Neuronal stem cell (in vitro differentiated cells): ENCODE results near the gene WDR5.

ENCODE experiments used
- DNase-seq: peaks from one replicate; pipeline ENCODE4 v3.0.0-alpha.2; 2013; ENCODE audit warnings: low spot score
- H2AFZ ChIP-seq: one replicate; pipeline ENCODE4 v1.6.1; 2013; ENCODE audit warnings: mild to moderate bottlenecking, low read length, inconsistent platforms
- H2AK5ac ChIP-seq: 2 replicates; pipeline ENCODE4 v1.6.1; 2013; ENCODE audit warnings: low read depth, mild to moderate bottlenecking, inconsistent platforms, low read length, moderate library complexity, mixed read lengths
- H2BK120ac ChIP-seq: 2 replicates; pipeline ENCODE4 v1.6.1; 2013; ENCODE audit warnings: low read depth, mild to moderate bottlenecking, inconsistent platforms, low read length, moderate library complexity, mixed read lengths
- H2BK12ac ChIP-seq: one replicate; pipeline ENCODE4 v1.6.1; 2013; ENCODE audit warnings: low read length, inconsistent platforms
- H2BK15ac ChIP-seq: 2 replicates; pipeline ENCODE4 v1.6.1; 2013; ENCODE audit warnings: mild to moderate bottlenecking, low read length, inconsistent platforms, mixed read lengths
- H2BK5ac ChIP-seq: one replicate; pipeline ENCODE4 v1.6.1; 2013; ENCODE audit warnings: inconsistent platforms, mild to moderate bottlenecking, low read length, moderate library complexity
- H3K14ac ChIP-seq: one replicate; pipeline ENCODE4 v1.6.1; 2013; ENCODE audit warnings: low read length, inconsistent platforms
- H3K18ac ChIP-seq: 2 replicates; pipeline ENCODE4 v1.6.1; 2013; ENCODE audit warnings: low read length, inconsistent platforms
- H3K23ac ChIP-seq: 2 replicates; pipeline ENCODE4 v1.6.1; 2013; ENCODE audit warnings: low read depth, mild to moderate bottlenecking, mixed read lengths, low read length, inconsistent platforms; ENCODE audit not compliant: poor library complexity
- H3K27ac ChIP-seq: replicated peaks from 3 replicates; pipeline ENCODE4 v1.5.1; 2013; ENCODE audit warnings: low read length, inconsistent platforms
- H3K27me3 ChIP-seq, 3 experiments: 2 replicates each; pipeline ENCODE4 v1.6.1; 2013; ENCODE audit warnings: low read length in 3 of 3, mild to moderate bottlenecking in 2 of 3, inconsistent platforms in 1 of 3, low read depth in 1 of 3, mixed read lengths in 1 of 3, moderate library complexity in 1 of 3; ENCODE audit not compliant: control insufficient read depth in 3 of 3, insufficient read depth in 3 of 3
- H3K36me3 ChIP-seq, 2 donors: replicated peaks in 1 of 2; 2 replicates each; pipeline ENCODE4 v1.6.1; 2013; ENCODE audit warnings: low read length in 2 of 2; ENCODE audit not compliant: control insufficient read depth in 2 of 2, insufficient read depth in 2 of 2
- H3K4ac ChIP-seq: 2 replicates; pipeline ENCODE4 v1.6.1; 2013; ENCODE audit warnings: inconsistent platforms, mild to moderate bottlenecking, low read length, moderate library complexity
- H3K4me1 ChIP-seq, 2 donors: 1 replicate in 1 of 2; 2 replicates in 1 of 2; pipeline ENCODE4 v1.6.1; 2013; ENCODE audit warnings: low read length in 2 of 2, low read depth in 1 of 2; ENCODE audit not compliant: control insufficient read depth in 2 of 2, insufficient read depth in 1 of 2
- H3K4me2 ChIP-seq: one replicate; pipeline ENCODE4 v1.6.1; 2013; ENCODE audit warnings: mild to moderate bottlenecking, low read length, inconsistent platforms; ENCODE audit not compliant: insufficient read depth, poor library complexity, severe bottlenecking
- H3K4me3 ChIP-seq, 2 donors: 2 replicates each; pipeline ENCODE4 v1.5.1; 2013; ENCODE audit warnings: low read length in 2 of 2, mild to moderate bottlenecking in 2 of 2, inconsistent platforms in 1 of 2, moderate library complexity in 1 of 2
- H3K79me1 ChIP-seq: one replicate; pipeline ENCODE4 v1.6.1; 2013; ENCODE audit warnings: low read depth, mild to moderate bottlenecking, inconsistent platforms, low read length, moderate library complexity
- H3K9ac ChIP-seq: one replicate; pipeline ENCODE4 v1.6.1; 2013; ENCODE audit warnings: mild to moderate bottlenecking, low read depth, low read length, inconsistent platforms; ENCODE audit not compliant: poor library complexity
- H3K9me3 ChIP-seq, 2 donors: replicated peaks in 1 of 2; 2 replicates each; pipeline versions ENCODE3 to v1.6.1; 2013; ENCODE audit warnings: low read length in 2 of 2, mild to moderate bottlenecking in 2 of 2, inconsistent platforms in 1 of 2, low read depth in 1 of 2, mixed read lengths in 1 of 2, moderate library complexity in 1 of 2; ENCODE audit not compliant: control insufficient read depth in 2 of 2, insufficient read depth in 1 of 2
- H4K8ac ChIP-seq: one replicate; pipeline ENCODE4 v1.6.1; 2013; ENCODE audit warnings: low read depth, mild to moderate bottlenecking, inconsistent platforms, low read length, moderate library complexity
- H4K91ac ChIP-seq: one replicate; pipeline ENCODE4 v1.6.1; 2013; ENCODE audit warnings: low read length, low read depth, mild to moderate bottlenecking, inconsistent platforms; ENCODE audit not compliant: poor library complexity
- whole genome bisulfite sequencing, 2 donors: extraction: QIAGEN DNeasy Blood & Tissue Kit; methylation state at CpG; one replicate each; pipeline ENCODE4 v1.1.7; 2013; ENCODE audit warnings: missing lambda C conversion rate in 2 of 2, mixed read lengths in 1 of 2; ENCODE audit not compliant: insufficient read length in 2 of 2, insufficient replicate concordance in 1 of 2; ENCODE audit errors: extremely low coverage in 2 of 2; 5-methylcytosine and 5-hydroxymethylcytosine counted together

WDR5 gene

DNA sequence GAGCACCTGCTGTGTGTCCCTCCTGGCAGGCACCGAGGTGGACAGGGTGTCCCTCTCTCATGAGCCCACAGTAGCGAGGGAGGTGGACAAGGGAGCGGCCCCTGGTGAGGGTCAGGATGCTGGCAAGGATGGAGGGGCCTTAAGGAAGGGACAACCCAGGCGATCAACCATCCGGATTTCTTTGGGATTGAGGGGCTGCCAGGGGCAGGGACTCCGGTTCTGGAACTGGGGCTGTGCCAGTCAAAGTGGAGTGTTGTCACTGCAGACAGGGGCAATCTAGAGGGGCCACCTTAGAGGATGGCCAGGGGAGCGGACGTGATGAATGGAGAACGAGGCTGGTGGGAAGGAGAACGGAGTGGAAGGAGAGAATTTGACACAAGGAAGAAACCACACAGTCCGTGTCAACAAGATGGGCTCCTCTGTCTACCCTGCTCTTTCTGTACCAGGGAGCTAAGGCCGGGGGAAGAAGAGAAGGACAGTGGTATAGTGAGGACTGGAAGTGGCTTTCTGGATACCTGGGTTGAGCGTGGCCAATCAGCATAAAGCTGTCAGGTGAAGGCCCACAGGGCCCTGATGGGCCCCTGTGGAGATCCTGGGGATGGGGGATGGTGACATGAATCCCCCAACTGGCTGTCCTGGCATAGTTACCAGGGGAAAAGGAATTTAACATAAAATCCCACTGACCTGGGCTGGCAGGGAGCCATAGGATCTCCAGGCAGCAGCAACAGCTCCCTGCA lies 4.2 kb upstream of the WDR5 start:
- H3K4me2 ChIP-seq: no peak overlapping the region
- peak overlapping the region; percentile 57 for H3K23ac ChIP-seq
- peaks cover 0 to 3% (median 0%) of the 10 kb centered on the region in 3 experiments for H3K27me3 ChIP-seq
- no CpG with 5 or more reads among the region's 13 CpGs for WGBS, 2 donors
- no peak overlapping the region for H3K14ac ChIP-seq
- H3K4me3 ChIP-seq: no peak overlapping the region
- no peak for DNase-seq
- no peaks in the 10 kb centered on the region for H3K36me3 ChIP-seq
- H3K4ac ChIP-seq: peak overlapping the region; percentile 54
- H3K4me1 ChIP-seq: peaks cover 13 to 24% of the 10 kb centered on the region in 2 donors
- no peak overlapping the region for H2AFZ ChIP-seq
- peaks cover 8% of the 10 kb centered on the region for H3K79me1 ChIP-seq
- peak overlapping the region; percentile 99 for H2AK5ac ChIP-seq
- H2BK120ac ChIP-seq: peak overlapping the region; percentile 33
- peak overlapping the region; percentile 10 for H2BK5ac ChIP-seq
- H3K9me3 ChIP-seq: no peaks in the 10 kb centered on the region
- H3K9ac ChIP-seq: peak overlapping the region; percentile 38
- no peak overlapping the region for H4K8ac ChIP-seq
- H3K18ac ChIP-seq: peak overlapping the region; percentile 87
- peak overlapping the region; percentile 69 for H3K27ac ChIP-seq
- peak overlapping the region; percentile 64 for H2BK12ac ChIP-seq
- H4K91ac ChIP-seq: peak overlapping the region; percentile 56
- H2BK15ac ChIP-seq: peak overlapping the region; percentile 71

DNA sequence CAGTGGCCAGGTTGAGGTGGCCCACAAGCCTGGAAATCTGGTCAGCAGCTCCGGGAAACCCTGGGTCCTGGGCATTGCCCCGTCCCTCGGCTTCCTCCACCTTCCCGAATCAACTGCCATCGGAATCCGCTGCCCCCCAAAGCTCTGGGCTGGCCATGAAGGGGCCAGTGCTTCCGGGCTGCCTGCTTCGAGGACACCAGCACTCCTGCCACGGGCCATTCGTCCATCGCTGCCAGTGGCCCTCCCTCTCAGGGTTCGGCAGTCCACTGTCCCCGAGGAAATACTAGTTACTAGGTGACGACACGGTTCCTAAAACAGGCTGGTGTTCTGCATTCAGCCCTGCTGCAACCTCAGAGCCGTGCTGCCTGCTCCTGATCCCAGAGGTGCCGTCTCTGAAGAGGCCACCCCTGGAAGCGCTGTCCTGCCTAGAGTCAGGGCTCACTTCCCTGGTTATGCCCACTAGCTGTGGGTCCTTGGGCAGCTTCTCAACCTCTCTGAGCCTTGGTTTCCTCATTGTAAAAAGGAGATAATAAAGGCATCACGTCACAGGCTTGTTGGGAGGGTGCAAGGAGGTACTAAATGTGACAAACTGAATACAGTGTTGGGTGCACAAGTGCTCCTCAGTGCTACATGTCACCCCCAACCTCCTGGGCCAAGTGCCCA lies 3.5 kb upstream of the WDR5 start:
- H2AFZ ChIP-seq: no peak overlapping the region
- no peaks in the 10 kb centered on the region for H3K36me3 ChIP-seq
- H3K4ac ChIP-seq: peak overlapping the region; percentile 27
- no peak overlapping the region for H4K8ac ChIP-seq
- H2BK12ac ChIP-seq: peak overlapping the region; percentile 90
- H3K4me3 ChIP-seq: no peak overlapping the region
- H3K27me3 ChIP-seq: peaks cover 0 to 3% (median 0%) of the 10 kb centered on the region in 3 experiments
- WGBS, 2 donors: no CpG with 5 or more reads among the region's 19 CpGs
- H3K18ac ChIP-seq: peak overlapping the region; percentile 87
- no peak overlapping the region for H3K4me2 ChIP-seq
- H2AK5ac ChIP-seq: peak overlapping the region; percentile 99
- H3K27ac ChIP-seq: no peak overlapping the region
- H3K14ac ChIP-seq: no peak overlapping the region
- H3K4me1 ChIP-seq: peaks cover 17 to 28% of the 10 kb centered on the region in 2 donors
- peak overlapping the region; percentile 10 for H2BK5ac ChIP-seq
- peak overlapping the region; percentile 33 for H2BK120ac ChIP-seq
- no peaks in the 10 kb centered on the region for H3K9me3 ChIP-seq
- peak overlapping the region; percentile 81 for H2BK15ac ChIP-seq
- peak overlapping the region; percentile 93 for H3K23ac ChIP-seq
- H3K9ac ChIP-seq: peak overlapping the region; percentile 55
- DNase-seq: no peak
- H4K91ac ChIP-seq: no peak overlapping the region
- peaks cover 9% of the 10 kb centered on the region for H3K79me1 ChIP-seq

DNA sequence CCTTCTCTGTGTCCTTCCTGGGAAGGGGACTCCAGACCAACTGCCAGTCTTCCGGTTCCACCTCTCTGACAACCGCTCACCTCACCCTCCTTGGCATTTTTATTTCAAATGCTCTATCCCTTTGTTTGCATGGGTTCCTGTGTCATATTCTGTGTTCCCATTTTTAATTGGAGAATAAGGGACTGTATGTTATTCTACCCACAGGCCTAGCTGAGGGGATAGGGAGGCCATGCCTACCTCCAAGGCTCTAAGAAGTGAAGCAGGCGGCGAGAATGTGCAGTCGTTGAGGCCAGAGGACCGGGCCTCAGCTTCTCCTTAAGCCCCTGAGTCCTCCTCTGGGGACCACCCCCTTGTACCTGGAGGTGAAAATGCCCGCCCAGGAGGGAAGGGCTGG lies 936 bp upstream of the WDR5 start:
- H2BK12ac ChIP-seq: no peak overlapping the region
- H3K4me1 ChIP-seq: peaks cover 19 to 24% of the 10 kb centered on the region in 2 donors
- WGBS, 2 donors: no CpG with 5 or more reads among the region's 7 CpGs

More for the DNA sequence above, 936 bp upstream of the WDR5 start:
- peaks cover 16% of the 10 kb centered on the region for H3K79me1 ChIP-seq
- H3K14ac ChIP-seq: peak overlapping the region; percentile 99
- peak overlapping the region; percentile 93 for H3K9ac ChIP-seq
- no peak for DNase-seq
- H2BK120ac ChIP-seq: no peak overlapping the region
- H3K4me2 ChIP-seq: peak overlapping the region; percentile 78
- peak overlapping the region; percentile 90 to 95 for H3K4me3 ChIP-seq
- no peak overlapping the region for H3K4ac ChIP-seq
- H4K91ac ChIP-seq: peak overlapping the region; percentile 96
- H2AFZ ChIP-seq: peak overlapping the region; percentile 96
- H3K18ac ChIP-seq: peak overlapping the region; percentile 99
- peak overlapping the region; percentile 84 for H2BK15ac ChIP-seq
- H2AK5ac ChIP-seq: peak overlapping the region; percentile 98
- H2BK5ac ChIP-seq: peak overlapping the region; percentile 99
- H3K27me3 ChIP-seq: no peaks in the 10 kb centered on the region
- H4K8ac ChIP-seq: no peak overlapping the region
- peaks cover 6 to 25% of the 10 kb centered on the region in 2 donors for H3K36me3 ChIP-seq
- H3K27ac ChIP-seq: peak overlapping the region; percentile 89
- H3K9me3 ChIP-seq: no peaks in the 10 kb centered on the region
- peak overlapping the region; percentile 97 for H3K23ac ChIP-seq
